Stimulated activated CD8-positive, alpha-beta memory T cell treated with anti-CD3 and anti-CD28 coated beads, Interleukin-7, amount 100 ng/mL, for 4 hours (primary cell): ENCODE data around the gene TMEM238.

Experiments
- DNase-seq, 2 donors: peaks; one replicate each; pipeline ENCODE4 v3.0.0-alpha.2; 2020; ENCODE audit warnings: low read depth in 2 of 2

The TMEM238 gene

DNA sequence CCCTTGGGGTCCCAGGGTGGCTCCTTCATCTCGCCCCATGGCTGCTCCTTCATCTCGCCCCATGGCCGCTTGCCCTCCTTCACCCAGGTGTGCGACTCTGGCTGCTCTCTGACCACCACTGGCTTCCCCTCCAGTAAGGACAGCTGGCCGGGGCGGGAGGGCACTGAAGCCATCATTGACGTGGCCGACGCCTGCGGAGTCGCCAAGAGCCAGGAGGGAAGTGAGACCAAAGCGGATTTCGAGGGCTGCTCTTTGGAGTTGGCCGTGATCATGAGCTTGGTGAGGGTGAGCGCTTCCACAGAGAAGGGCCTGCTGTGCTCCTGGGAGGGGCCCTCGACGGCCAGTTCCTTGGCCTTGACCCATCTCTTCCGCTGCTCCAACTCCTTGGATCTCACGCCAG, 25.6 kb downstream of the TMEM238 start:
- DNase-seq: no peak

DNA sequence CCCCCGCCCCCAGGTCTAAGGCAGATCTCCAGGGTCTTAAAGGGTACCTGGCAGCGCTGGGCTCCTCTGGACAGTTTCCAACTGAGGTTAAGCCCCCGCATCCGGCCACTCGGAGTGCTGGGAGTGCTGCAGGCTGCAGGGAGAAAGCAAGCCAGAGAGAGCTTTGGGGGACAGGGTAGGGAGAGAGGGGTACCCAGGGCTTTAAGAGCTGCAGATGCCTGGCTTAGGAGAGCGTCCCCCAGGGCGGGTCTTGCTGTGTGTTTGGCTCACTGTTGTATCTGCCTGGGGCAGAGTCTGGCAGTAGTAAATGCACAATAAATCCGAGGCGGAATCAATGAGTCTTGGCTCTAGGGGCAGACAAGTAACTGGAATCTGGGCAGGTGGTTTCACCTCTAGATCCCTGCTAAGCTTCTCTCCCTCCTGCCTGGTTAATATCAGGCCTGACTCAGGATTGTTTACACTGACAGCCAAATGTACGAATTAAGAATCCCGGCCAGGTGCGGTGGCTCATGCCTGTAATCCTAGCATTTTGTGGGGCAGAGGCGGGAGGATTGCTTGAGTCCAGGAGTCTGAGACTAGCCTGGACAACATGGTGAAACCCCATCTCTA, 28.8 kb downstream of the TMEM238 start:
- DNase-seq: no peak

DNA sequence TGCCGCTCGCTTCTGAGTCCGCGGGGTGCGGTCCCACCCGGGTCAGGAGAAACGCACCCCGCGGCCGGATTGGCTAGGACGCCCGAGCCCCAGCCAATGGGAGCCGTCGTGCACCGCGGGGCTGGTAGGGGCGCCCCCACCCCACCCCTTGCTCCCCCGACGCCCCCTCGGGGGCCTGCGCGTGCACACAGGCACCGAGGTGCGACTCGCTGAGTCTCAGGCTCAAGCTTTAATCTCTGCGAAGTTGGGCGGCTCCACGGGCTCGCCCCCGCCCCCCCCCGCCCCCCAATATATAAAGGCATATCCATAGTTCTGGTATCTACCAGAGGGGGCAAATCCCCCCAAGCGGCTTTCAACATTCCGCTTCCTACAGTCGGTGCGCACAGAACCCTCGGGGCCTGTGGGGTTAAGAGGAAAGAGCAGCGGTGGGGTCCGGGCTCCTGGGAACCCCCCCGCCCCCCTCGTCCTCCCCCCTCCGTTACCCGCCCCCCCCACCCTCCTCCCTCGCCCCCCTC, 29.3 kb downstream of the TMEM238 start, which contains the start of gene COX6B2:
TSS of gene COX6B2 (minus strand) at position 22 of the 515 bp plus-strand sequence. CDS start 198 bp downstream, outside the sequence.
- DNase-seq: no peak

DNA sequence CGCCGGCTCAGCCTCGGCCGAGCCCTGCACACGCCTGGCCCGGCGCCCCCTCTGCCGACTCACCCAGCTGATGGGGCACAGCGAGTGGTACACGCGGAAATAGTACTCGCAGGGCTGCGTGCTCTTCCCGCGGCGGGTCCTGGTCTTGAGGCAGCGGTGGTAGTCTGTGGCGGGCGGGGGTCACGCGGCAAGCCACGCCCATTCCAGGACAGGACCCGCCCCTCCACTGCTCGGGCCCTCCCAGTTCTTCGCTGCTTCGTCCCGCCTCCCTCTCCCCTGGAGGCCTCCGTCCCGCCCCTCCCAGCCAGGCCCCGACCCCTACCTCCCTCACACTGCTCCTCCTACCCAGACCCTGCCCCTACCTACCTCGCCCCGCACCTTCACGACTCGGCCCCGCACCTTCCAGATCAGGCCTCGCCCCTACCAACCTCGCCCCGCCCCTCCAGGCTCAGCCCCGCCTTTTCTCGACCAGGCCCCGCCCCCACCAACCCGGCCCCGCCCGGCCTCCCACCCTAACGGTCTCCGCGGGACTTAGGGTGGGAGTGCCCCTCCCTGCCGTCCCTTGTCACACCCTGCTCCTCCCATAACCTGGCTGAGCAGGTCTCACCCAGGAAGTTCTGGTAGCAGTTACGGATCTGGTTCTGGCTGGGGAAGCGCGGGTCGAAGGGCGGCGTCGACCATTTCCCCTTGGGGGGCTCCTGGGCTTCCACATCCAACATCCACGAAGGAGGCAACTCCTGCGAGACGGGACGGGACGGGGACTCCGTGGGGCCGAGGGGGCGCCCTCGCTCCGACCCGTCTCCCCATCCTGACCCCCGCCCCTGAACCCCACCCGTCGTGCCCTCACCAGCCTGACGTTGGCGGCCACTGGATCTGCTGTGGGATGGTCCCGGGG, 30.0 kb downstream of the TMEM238 start:
- peak; percentile 13 to 39 for DNase-seq

DNA sequence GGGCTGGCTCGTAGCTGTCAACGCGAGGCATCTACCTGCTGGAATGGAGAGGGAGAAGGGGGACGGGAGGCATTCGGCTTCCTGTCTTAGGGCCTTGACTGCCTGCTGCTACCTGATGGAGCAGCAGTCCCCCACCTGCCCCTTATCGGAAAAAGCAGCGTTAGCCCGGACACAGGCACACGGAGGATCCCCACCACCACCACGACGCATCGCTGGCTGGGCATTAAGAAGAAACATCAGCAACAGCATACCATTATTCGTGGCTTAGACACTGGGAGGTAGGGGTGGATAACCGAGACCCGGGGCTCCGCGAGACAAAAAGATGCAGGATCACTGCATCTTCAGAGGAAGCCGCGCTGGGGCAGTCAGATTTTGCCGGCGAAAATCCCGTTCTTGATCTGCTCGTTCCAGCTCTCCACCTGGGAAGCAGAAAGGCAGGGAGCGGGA, 30.7 kb downstream of the TMEM238 start:
- DNase-seq: no peak

DNA sequence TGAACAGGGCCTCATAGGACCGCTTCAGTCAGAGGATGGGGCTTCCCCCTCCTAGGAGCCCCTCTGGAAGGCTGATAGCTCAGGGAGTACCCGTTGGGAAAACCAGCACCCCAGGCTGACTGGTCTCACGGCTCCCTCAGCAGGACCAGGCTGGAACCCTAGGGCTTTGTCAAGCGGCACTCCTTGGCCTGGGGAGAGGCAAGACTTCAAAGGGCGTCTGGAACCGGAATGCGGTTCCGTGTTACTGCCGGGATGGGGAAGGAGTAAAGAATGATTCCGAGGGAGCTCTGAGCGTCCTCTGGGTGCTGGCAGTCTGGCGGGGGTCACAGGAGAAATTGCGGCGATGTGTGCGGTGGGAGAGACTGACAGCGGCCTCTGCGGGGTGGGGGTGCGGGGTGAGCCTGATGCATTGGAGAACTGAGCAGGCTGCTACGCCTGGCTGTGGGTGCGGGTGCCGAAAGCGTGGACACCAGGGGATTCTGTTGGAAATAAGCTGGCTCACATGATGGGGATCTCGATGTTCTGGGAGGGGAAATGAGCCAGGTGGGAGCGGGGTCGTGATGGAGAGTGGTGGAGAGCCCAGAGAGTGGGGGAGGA, 31.4 kb downstream of the TMEM238 start:
- no peak for DNase-seq

DNA sequence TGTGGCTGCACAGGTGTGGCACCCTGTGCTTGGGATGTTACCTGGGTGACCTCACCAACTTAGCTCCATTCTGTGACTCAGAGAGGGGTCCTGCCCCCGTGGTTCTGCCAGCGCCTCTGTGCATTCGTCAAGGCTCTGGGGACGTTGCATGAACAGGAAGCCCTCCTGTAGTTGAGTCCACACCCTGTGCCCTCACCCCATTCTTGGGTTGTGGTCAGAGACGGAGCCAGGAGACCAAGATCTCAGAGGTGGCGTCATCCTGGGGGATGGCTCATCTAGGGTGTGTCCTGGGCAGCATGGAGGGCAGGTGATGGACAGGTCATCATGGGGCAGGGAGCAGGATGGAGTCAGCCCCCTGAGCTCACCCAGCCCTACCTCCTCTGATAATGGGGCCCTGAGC, 32.1 kb downstream of the TMEM238 start:
- DNase-seq: no peak

DNA sequence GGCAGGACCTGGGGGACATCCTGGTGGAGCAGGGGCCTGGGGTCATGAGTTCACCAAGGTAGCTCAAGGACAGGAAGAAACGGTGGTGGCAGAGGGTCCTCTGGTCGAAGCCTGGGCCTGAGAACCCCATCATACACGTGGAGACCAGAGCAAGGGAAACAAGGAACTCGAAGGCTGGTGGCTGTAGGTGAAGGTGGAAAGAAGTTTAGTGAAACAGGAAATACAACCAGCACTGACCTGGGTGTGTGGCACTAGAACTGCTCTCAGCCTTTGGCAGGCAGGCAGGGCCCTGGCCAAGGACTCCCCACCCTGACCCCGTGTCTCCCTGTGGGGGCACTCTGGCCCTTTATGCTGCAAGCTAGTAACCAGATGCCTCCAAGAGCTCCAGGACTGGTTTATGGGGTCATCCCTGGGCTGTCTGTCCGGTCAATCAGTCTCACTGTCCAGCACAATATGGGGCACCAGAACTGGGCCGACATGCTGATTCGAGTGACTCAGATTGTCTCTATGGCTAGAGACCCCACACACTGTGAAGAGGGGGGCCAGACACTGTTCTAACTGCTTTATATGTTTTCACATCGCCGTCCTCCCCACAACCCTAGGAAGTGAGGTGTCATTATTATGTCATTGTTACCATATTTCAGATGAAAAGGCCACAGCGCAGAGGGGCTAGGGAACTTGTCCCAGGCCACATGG, 33.3 kb downstream of the TMEM238 start:
- DNase-seq: no peak

DNA sequence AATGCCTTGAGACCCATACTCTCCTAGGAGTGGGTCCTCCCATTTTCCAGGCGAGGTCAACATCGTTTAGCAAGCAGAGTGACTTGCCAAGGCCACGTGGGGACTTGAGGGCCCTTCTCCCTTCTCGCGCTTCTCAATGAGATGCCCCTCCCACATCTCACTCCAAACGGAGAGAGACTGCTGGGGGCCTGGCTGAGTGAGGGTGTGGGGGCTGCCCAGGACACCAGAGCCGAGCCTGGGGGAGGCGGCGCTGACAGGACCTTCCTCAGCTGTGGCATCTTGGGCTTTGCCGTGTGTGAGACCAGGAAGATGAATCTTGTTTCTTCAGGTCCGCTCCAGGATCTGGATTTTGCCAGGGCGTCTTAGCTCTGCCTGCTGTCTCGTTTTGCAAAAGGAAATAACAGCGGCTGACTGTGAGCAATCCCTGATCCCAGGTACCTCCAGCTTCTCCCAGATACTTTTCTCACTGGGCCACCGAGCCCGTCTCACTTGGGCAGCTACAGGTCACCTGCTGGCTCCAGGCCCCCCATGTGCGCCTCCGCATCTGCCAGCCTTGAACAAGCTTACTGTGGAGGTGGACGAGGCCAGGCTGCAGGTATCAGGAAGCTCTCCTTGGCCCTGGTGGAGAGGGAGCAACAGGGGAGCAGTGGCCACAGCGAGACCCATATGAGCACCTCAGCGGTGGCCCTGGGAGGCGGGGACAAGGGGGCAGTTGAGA, 35.6 kb downstream of the TMEM238 start:
- DNase-seq: no peak

DNA sequence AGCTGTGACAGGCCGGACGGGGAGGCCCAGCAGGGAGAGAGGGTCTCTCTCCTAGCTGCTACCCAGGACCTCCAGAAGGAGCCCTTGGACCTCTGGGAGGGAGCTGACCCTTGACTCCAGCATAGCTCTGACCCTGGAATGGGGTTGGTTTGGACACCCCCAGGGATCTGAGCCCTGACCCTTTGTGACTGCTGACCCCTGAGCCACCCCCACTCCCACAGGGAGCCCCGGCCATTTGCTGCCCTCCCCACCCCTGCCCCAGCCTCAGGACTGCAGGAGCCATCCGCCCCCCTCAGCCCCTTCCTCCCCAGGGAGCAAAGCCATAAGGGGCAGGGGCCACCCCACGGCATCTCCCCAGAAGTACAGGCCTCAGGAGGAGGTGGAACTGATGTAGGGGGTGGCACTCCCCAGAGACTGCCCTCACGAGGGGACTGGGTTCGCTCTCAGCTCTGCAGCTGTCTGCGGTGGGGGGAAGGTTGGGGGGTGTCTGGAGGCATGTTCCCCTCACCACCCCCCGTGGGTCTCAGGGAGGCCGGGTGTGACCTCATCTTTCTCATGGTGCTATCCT, 36.6 kb downstream of the TMEM238 start:
- no peak for DNase-seq

DNA sequence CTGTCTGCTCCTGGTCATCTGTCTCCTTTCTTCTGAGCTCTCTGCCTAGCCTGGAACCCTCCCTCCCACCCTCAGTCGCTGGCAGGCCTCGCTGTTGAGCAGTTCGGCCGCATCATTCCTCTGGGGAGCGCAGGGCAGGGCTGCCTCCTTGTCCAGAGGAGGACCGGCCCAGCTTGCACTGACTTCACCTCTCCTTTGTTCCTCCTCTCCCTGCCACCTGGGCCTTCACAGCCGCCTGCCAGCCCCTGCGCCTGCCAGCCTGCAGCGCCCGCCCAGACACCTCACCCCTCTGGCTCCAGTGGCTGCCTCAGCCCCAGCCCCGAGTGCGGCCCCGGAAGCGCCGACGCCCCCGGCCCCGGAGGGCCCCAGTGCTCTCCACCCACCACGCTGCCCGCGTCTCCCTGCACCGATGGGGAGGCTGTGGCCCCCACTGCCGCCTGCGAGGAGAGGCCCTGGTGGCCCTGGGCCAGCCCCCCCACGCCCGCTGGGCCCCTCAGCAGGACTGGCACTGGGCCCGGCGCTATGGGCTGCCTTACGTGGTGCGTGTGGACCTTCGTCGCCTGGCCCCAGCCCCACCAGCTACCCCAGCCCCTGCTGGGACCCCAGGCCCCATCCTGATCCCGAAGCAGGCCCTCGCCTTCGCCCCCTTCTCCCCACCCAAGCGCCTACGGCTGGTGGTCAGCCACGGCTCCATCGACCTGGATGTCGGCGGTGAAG, 37.2 kb downstream of the TMEM238 start:
- DNase-seq: no peak

DNA sequence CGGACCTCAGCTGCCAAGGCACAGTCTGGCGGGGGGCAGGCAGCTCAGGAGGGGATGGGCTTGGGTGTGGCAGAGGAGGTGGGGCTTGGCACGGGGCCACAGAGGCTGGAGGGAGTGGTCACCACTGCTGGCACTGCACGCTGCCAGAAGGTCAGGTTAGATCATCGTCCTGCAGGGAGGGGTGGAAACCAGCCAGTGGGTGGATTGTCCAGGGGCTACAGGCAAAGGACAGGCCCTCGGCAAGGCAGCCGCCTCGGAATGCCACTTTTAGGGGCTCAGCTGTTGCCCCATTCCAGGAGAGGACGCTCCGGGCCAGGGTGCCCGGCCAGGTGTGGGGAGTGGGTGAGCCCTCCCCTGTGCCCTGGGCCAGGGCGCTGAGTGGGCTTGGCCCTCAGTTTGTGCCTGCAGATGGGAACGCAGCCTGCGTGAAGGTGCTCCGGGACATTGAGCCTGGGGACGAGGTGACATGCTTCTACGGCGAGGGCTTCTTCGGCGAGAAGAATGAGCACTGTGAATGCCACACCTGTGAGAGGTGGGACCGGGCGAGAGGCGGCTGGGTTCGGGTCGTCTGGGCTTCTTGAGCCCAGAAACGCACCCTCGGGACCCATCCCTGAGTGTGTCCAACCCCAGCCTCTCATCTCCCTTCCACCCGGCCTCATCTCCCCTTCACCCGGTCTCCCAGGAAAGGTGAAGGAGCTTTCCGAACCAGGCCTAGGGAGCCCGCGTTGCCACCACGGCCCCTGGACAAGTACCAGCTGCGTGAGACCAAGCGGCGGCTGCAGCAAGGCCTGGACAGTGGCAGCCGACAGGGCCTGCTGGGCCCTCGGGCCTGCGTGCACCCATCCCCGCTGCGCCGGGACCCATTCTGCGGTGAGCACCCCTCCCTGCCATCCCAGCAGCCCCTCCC, 38.0 kb downstream of the TMEM238 start:
- no peak for DNase-seq

DNA sequence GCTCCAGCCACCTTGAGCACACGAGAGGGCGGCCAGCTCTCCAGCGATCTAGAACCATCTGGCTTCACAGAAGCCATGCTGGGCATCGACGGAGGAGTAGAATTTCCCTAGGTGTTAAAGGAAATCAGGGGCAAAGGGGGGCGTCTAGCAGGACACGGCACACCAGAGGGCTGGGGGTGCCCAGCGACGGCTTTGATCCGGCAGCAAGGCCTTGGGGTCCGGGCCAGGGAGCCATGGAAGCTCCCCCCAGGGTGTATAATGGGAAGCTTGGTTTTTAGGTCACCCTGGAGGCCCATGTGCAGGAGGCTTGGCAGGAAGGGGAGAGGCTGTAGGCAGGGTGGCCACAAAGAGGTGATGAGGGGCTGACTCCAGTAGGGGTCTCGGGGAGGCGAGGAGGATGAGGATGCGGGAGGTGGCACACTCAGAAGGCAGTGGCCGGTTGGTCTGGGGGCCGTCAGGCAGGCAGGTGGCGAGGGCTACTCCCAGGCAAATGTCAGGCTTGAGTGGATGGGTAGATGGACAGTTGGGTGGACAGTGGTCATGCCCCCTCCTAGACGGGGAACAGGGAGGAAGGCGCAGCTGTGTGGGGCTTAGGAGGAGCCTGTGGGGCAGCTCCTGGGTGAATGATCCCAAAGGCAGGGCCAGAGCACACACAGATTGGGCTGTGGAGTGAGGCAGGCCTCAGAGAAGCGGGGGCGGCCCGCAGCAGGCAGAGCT, 38.8 kb downstream of the TMEM238 start:
- DNase-seq: no peak

DNA sequence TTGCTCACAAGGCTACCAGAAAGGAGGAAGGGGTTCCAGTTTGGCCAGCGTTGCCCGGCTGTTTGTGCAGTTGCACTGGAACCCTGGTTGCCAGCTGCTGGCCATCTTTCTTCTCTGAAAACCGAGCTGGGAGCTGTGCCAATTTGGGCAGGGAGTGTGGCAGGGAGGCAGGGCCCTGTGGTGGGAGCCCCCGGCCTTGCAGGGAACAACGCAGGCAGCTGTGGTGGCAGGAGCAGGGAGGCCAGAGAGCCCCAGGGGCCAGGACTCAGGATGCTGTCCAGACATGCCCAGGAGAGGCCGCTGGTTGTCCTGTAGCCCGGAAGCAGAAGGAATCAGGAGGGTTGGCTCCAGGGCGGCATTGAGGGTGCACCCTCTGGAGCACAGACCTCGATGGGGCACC, 39.6 kb downstream of the TMEM238 start:
- DNase-seq: no peak

DNA sequence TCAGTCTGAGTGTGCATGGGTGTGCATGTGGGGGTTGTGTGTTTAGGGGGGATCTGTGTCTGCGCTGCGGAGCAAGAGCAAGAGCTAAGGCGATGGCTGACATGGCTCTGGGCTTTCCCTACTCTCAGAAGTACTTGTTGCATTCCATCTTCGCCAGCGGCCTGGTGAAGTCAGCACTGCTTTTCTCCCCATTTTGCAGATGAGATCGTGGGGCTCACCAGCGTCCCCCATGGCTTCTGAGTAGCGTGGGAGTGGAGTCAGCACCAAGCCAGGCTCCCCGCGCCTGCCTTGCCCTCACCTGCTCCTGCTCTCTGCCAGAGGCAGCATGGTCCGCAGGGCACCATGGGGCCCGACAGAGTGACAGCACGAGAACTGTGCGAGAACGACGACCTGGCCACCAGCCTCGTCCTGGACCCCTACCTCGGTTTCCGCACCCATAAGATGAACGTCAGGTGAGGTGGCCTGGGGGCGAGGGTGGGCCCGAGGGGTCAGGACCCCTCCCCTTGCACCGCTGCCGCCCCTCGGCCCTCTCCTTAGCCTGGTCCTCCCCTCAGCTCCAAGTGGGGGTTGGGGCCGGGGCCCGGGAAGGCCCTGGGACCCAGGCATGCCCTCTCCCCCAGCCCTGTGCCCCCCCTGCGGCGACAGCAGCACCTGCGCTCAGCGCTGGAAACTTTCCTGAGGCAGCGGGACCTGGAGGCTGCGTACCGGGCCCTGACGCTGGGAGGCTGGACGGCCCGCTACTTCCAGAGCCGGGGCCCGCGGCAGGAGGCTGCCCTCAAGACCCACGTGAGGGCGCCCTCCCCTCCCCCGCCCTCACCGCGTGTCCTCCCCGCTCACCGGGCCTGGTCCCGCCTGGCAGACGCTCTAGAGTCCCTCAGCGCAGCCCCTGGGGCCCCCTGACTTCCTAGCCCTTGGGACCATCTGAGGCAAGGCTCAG, 42.2 kb downstream of the TMEM238 start:
- no peak for DNase-seq

DNA sequence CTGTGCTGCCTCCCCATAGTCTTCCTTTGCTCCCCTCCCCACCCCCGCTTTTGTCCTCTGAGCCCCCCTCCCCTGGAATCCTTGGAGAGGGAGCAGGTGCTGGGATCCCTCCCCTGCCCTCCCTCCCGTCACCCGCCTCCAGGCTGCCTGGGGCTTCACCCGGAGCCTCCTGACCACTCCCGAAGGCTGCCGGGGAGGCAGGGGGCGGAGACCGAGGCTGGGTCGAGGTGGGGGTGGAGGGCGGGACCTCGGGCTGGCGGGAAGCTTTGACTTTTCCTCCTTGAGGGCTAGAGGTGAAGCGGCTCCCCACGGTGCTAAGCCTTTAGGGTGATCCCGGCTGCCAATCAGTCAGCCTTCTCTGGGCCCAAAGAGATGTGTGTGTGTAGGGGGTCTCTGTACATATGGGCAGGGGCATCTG, 42.9 kb downstream of the TMEM238 start:
- peak; percentile 17 to 30 for DNase-seq

DNA sequence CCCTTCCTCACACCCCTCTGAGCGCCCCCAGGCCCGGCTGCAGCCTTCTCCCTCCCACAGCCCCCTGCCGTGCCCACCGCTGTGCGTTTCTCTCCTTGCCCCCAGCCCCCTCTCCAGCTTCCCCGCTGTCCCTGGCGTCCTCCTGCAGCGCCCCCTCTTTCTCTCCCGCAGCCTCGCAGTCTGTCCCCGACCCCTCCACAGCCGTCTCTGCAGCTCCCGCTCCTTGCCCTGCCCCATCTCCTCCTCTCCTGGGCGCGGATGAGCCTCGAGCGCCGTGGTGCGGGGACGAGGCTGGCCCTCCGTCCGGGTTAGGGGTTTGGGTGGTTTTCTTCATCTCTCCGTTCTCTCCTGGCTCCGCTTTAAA, 43.3 kb downstream of the TMEM238 start:
- no peak for DNase-seq
